MM.1S (cell line): ENCODE measurements around the gene IP6K2.

Experiments
- CTCF ChIP-seq: fragments of 300-600 bp; sonication (generic); IDR thresholded peaks from 2 replicates; pipeline ENCODE4 v1.5.1; 2016; ENCODE audit warnings: antibody characterized with exemption, low read length, mixed read lengths
- EZH2 ChIP-seq: fragments of 300-600 bp; sonication (generic); optimal IDR thresholded peaks from 2 replicates; pipeline ENCODE3; 2017; ENCODE audit warnings: low read depth, mild to moderate bottlenecking, antibody characterized with exemption, low read length, mixed read lengths
- EZH2phosphoT487 ChIP-seq: fragments of 300-600 bp; sonication (generic); IDR thresholded peaks from 2 replicates; pipeline ENCODE4 v1.6.1; 2018; ENCODE audit warnings: antibody characterized with exemption, low read length

- TF ChIP-seq CTCF (no peak), EZH2 (no peak), EZH2phosphoT487 (no peak)
These were observed 36.0 kb downstream of the IP6K2 start for GRCh38 chr3:48680811-48681540.
